ENCODE data around the gene SPEF1.

Gene SPEF1

DNA sequence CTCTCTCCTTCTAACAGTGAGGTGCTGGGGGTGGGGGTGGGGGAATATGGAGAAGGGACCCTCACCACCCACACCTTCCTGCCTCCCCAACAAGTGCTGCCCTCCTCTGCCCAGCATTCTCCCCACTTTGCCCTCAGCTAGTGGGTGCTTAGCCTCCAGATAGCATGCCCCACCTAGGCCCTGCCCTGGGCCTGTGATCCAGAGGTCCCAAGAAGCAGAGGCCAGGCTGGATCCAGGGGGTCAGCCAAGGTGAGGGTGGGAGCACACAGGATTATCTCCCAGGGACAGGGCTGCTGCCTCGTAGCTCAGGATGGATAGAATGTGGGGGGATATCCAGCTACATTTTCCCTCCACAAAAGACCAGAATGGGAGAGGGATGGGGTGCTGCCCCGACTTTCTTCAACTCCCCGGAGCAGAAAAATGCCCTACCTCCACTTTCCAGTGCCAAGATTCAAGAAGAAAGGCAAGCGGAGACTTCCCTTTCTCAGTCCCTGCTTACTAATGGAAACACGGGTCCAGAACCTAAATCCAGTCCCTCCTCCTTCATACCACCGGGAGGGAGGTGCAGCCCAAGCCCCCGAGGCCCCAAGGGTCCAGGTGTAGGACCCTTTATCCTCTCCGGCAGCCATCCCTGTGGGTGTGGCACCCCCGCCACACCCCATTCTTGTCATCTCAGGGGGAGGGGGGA is 14.7 kb downstream of the SPEF1 start:
- ATAC-seq (no peak), DNase-seq (no peak)

DNA sequence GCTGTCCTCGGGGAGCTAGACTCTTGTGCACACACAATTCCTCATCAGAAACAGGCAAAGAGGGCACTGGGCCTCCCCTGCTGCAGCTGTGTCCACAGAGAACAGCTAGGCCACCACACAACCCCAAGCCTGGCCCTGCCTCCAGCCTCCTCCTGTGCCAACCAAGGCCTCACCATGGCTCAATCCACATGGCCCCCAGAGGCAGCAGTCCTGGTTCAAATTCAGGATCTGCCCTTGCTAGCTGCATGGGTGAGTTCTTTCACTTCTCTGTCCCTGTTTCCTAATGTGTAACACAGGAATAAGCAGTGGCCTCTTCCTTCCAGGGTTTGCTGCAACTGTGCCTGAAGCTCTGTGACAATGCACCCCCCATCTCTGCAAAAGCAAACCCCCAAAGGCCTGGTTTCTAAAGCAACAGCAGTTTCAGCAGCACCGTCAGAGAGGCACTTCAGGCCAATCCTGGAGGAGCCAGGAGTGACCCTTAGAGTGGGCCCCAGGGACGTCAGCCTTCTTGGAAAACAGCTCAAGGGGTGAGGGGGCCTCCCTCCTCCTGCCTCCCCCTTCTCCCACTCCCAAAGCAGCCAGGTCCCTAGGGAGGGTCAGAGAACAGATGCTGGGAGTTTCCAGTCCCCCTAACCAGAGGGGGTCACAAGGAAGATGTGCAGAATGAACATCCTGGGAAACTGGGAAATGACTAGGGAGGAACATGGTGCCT is 15.9 kb downstream of the SPEF1 start:
- DNase-seq: no peak
- ATAC-seq: no peak

DNA sequence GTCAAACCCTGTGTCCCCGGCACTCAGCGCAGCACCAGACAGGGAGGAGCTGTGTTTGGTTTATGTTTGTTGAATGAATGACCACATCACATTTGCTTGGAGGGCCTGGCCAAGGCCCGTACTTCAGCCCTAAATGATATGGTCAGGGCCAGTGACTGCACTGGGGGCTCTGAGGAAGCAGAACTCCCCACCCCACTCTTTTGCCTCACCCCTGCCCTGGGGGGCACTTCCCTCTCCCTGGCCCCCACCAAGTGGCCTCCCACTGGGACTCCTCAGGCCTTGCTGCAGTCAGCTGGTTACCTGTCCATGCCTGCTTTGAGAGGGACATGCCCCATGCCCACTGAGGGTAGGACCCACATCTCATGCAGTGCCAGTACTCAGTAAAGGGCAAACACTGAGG is 16.6 kb downstream of the SPEF1 start:
- DNase-seq (no peak), ATAC-seq (no peak)

DNA sequence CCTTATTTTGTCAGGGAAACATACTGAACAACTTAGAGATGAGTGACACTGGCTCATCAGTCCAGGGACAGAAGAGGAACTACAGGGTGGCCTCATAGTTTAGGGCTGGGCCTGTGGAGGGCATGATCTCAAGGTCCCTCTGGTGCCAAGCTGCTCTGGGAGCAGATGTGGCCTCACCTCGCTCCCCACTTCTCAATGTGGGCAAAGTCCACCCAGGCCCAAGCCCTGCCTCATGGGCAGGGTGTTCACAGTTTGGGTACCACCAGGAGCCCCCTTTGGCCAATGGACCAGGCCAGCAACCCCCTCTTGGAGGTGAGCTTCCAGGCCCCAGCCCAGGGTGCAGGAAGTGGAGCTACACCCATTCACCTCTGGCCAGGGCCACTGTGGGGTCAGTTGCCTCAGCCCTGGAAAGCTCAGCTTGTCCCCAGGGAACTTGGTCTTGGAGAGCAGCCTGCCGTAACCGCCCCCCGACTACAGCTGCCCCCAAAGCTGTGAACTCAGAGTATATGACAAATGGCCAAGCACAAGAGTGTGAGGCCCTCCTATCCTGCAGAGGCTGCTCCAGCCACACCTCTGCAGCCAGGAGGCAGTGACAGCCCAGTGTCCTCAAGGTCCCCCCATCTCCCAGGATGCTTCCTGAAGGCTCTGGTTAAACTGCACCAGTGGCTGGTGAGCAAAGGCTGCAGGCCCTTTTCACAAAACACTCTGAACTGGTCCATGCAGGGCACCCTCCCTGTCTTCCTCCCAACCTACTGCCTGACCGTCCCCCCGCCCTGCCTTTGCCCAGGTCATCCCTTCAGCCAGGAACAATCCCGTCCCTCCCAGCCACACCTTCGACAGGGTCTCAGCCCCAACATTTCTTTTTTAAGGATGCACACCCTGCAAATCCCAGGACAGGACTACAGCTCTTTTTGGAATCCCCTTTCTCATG is 17.3 kb downstream of the SPEF1 start:
- ATAC-seq: no peak
- DNase-seq: no peak

DNA sequence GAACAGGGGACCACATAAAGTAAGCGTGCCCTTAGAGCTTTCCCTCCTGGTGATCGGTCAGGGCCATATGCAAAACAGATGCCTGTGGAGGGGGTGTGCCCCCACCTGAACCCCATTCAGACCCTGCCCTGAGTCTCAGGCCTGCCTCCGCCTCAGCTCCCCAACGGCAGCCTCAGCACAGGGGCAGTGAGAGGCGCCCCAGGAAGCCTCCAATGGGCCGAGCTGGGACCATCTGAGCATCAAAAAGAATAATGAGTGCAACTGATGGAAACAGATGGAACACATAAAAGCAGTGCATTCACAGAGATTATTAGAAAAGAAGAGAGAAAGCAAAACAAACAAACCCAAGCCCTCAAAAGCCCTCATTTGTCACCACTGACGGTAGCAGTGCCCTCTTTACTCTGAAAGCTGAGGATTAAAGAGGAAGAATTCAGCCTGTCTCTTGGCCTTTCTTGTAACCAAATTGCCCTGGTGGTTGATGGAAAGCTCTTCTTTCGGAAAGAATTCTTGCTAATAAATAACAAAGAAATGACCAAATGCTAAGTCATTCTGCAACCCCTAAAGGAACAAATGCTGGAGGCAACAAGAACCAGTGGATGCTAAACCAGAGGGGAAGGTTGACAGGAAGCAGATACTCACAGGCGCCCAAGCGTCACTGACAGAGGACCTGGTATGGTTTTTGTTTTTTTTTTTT is 20.4 kb downstream of the SPEF1 start:
- no peak for DNase-seq

DNA sequence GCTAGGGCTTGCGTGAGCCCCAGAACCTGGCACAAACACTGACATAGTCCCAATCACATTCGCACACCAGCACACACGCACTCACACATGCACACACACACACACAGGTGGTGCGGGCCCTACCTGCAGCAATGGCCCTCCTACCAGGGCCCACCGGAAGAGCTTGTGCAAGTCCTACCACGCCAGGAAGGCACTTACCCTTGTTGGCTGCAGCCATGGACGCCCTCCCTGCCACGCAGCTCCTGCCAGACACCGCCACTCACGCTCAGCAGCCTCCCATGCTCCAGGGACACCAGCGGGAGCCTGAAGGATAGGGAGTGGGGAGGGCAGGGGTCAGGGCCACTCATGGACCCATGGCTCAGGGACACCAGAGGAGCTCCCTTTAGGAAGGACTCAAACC is 21.4 kb downstream of the SPEF1 start:
- no peak for ATAC-seq
- DNase-seq: no peak

More for the DNA sequence above, 20.4 kb downstream of the SPEF1 start:
- no peak for ATAC-seq

DNA sequence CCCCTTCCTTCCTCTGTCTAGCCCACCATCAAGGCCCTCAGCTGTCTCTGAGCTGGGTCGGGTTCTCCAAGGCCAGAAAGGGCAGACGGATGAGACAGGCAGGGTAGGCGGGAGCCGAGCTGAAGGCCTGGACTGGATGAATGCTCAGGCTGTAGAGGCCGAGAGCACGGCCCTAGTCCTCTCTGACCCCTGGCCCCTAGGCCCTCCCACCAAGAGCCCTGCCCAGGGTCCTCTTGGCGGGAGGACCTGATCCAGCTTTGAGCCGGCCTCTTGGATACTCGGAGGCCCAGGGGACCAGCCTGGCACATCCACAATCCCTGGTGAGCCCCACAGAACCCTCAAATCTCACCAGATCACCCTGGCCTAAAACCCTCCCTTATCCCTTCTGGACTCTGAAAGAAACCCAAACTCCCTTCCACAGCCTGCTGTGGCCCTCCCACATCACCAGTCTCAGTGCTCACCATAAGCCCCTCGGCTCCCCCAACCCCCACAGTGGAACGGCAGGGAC is 21.9 kb downstream of the SPEF1 start:
- ATAC-seq (no peak), DNase-seq (no peak)

DNA sequence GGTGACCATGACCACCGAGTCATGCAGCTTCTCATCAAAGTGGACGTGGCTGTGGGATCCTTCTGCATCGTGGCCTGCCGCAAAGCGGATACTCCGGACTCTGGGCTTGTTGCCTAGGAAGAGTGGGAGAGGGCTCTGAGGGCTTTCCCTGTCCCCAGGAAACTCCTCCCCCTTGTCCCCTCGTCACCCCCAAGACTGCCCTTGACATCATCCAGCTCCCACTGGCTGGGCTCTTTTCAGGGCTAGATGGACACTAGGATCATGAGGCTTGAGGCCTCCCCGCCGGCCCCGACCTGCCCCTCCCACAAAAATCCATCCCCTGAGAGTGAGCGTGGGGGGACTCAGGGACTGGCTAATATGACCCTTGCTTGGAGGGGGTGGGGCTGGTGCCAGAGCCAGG is 22.7 kb downstream of the SPEF1 start:
- no peak for ATAC-seq
- no peak for DNase-seq

DNA sequence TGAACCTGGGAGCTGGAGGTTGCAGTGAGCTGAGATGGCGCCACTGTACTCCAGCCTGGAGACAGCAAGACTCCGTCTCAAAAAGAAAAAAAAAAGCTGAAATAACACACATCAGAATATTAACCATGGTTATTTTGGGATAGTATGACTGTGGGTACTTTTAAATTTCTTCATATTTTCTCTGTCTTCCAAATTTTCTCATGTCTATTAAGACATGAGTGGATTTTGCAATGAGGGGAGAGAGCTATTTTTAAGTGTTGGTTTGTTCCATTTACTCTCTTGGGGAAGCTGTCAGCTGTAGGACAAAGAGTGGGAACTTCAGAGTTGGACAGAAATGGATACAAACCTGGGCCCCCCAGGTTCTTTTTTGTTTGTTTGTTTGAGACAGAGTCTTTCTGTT is 24.0 kb downstream of the SPEF1 start:
- DNase-seq: no peak

DNA sequence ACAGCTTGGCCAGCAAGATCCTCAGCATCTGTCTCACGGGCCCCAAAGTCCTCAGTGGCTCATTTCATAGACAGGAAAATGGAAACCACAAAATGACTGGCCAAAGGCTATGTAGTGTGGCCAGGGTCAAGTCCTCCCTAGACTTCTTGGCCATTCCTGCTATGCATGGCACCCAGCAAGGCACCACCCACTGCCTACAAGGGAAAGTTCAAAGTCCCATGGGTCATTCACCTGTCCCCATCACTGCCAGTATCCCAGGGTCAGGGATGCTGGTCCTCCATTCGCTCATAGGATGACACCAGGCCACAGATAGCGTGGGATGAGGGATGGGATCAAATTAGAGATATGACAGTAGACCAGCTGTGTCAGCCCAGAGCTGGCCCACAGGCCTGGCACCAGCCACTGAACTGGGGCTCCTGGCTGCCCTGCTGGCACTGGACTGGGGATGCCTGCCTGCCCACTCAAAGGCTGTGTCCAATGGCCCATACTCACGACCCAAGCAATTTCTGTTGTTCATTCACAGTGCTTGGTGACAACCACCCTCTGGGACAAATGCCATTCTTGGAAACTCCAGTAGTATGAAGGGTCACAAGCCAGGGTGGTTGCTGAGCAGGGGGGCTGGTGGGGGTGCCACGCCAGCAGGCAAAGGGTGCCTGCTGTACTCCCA is 25.3 kb downstream of the SPEF1 start:
- DNase-seq: no peak
- no peak for ATAC-seq

More for the DNA sequence above, 24.0 kb downstream of the SPEF1 start:
- ATAC-seq: no peak

DNA sequence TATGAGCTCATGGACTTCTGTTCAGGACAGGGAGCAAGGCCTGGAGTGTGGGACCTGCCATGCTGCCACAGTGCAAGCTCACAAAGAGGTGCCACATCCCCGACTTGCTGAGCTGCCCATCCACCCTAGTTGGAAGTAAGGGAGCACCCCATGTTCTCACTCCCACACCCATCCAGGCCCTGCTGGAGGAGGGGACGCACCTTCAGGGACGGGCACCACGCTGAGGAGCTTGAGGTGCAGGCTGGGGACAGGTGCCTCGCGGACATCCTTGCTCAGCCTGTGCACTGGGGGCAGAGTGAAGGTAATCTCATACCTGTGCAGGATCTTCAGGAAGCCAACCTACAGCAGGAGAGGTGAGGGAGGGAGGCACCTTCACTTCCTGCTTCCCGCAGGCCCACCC is 26.0 kb downstream of the SPEF1 start:
- no peak for DNase-seq
- ATAC-seq: no peak

DNA sequence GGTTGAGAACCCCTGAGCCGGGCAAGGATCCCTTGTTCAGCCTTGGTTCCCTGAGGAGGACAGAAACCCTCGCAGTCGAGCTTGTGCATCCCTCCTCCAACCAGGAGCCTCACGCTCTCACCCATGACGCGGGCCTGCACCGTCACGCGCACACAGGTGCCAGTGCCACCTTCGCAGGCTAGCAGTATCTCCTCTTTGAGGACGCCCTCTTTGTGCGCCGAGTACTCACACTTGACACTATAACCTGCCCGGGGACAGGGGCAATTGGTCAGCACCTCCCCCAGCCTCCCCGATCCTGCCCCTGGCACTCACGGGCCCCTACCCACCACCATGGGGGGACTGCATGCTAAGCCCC is 27.0 kb downstream of the SPEF1 start:
- no peak for ATAC-seq

DNA sequence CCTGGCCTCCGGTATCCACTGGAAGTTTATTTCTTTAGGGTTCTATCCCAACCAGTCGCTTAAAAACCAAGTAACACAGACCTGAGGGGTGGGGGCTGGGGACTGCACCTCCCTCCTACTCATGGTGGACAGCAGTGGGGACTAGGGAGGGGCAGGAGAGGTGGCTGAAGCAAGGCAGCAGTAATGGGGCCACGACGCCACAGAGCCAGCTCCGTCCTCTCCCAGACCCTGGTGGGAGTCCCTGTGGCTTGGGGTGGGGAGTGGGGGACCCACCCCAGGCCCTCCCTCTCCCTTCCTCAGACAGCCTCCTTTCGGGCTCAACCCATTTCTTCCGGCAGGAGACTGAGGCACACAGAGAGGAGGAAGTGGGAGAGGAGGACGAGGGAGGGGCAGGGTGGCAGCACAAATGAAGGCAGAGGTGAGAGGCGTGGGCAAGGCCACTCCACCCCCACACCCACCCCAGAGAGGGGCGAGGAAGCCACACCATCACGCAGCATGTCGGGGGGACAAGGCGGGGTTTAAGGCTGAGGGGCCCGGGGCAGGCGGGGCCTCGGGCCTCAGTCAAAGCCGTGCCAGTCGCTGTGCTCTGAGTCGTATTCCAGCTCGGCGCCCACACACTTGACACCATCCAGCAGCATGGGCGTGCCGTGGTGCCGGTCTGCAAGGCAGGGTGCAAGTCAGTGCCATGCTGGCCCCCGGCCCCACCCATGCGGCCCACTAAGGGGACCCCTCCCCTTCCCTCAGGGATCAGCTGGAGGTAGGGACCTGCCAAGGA is 27.6 kb downstream of the SPEF1 start:
- ATAC-seq (no peak), DNase-seq (no peak)

More for the DNA sequence above, 27.0 kb downstream of the SPEF1 start:
- DNase-seq: no peak

DNA sequence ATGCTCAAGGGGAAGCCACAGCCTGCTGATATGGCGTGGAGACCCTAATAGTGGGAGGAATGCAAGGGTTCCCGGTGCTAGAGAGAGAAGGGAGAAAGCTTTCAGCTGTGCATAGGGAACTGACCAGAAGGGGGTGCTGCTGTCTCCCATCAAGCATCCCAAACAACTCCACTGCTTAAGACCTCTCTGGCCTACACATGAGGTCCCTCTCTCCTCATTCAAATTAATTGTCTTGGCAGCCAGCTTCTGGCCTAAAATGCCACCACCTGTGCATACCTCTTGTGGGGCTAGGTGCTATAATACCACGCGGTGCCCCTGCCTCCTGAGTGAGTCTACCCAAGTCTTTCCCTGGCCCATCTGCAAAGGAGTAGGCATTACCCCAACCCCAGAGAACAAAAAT is 28.1 kb downstream of the SPEF1 start:
- DNase-seq: peak; percentile 69
- no peak for ATAC-seq

DNA sequence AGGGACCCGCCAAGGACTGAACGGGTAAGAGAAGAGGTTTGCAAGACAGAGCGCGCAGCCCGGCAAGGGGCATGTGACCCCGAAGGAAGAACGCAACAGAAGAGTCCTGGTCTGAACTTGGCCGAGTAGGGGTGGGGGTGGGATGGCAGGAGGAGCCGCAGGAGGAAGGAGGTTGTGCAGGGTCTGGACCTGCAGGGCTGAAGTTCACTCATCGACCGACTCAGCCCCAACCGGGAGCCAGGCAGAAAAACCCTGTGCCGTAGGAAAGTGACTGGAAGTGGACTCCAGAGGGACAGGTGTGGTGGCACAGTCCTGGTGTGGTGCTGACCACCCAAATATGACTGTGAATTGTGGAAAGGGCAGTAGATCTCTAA is 28.9 kb downstream of the SPEF1 start:
- DNase-seq: no peak
- no peak for ATAC-seq

DNA sequence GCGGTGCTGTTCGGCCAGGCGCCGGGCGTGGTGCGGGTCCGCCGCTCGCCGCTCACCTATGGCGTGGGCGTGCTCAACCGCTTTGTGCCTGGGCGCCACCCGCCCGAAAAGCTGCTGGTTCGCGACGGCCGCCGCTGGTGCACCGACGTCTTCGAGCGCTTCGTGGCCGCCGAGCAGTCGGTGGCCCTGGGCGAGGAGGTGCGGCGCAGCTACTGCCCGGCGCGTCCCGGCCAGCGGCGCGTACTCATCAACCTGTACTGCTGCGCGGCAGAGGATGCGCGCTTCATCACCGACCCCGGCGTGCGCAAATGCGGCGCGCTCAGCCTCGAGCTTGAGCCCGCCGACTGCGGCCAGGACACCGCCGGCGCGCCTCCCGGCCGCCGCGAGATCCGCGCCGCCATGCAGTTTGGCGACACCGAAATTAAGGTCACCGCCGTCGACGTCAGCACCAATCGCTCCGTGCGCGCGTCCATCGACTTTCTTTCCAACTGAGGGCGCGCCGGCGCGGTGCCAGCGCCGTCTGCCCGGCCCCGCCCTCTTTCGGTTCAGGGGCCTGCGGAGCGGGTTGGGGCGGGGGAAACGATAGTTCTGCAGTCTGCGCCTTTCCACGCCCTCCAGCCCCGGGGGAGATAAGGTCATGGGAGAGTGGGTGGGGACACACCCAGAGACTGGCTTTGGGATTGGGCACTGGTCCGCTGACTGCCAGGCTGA is 29.4 kb downstream of the SPEF1 start:
- ATAC-seq (peak; percentile 84), DNase-seq (peak; percentile 82)

DNA sequence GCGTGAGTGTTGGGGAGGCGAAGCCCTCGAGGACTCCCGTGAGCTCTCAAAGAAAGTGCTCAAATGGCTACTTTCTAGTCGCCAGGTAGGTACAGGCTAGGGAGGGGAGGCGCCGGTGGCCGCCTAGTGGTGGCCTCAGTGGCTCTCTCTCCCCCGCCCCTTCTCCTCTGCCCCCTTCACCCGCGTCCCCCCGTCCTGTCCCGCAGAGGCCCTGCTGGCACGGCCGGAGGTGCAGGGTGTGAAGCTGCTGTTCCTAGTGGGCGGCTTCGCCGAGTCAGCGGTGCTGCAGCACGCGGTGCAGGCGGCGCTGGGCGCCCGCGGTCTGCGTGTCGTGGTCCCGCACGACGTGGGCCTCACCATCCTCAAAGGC is 30.0 kb downstream of the SPEF1 start:
- ATAC-seq (no peak), DNase-seq (no peak)

DNA sequence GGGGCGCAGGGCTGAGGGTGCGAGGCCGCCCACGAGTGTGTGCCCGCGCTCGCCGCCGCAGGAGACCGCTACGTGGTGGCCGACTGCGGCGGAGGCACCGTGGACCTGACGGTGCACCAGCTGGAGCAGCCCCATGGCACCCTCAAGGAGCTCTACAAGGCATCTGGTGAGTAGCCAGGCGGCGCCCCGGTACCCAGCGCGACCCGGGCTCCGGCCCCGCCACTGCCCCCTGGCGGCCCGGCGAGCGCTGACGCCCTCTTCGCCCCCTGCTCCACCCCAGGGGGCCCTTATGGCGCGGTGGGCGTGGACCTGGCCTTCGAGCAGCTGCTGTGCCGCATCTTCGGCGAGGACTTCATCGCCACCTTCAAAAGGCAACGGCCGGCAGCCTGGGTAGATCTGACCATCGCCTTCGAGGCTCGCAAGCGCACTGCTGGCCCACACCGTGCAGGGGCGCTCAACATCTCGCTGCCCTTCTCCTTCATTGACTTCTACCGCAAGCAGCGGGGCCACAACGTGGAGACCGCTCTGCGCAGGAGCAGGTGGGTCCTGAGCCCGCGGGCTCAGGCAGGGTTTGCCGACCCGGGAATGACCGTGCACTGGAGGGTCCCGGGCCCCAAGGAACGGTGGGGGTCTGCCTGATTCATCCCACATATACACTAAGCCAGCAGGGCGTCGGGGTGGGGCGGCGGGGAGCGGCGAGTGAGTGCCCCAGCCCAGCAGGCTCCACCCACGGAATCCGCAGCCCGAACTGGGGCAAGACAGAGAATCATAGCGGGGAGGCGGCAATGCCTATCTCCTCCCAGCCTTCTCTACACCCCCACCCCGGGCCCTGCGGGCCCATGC is 31.3 kb downstream of the SPEF1 start:
- DNase-seq (peak; percentile 67), ATAC-seq (peak; percentile 40)

DNA sequence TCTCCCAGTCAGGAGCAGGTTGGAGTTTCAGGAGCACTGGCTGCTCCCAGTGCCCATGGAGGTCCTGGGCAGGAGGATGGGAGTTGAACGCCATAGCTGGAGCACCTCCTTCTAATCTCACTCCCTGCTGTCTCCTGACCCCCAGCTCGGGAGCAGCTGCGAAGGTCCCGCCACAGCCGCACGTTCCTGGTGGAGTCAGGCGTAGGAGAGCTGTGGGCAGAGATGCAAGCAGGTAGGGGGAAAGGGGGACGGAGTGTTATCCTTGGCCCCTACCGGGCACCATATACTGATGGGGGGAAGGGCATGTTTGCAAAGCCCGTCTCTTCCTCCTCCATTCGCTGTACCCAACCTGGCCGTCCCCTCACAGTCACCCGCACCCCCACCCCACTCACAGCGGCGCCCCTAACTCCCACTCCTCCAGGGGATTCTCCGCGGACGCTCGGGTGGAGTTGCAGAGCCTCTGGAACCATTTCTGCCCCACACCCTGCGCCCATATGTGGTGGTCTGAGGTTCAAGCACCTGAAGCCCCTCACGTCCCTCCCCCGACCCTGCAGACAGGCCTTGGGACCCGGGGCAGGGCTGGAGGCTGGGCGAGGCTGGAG is 32.1 kb downstream of the SPEF1 start:
- no peak for DNase-seq
- no peak for ATAC-seq
